Measurements from ENCODE around the gene MFSD6.

DNA sequence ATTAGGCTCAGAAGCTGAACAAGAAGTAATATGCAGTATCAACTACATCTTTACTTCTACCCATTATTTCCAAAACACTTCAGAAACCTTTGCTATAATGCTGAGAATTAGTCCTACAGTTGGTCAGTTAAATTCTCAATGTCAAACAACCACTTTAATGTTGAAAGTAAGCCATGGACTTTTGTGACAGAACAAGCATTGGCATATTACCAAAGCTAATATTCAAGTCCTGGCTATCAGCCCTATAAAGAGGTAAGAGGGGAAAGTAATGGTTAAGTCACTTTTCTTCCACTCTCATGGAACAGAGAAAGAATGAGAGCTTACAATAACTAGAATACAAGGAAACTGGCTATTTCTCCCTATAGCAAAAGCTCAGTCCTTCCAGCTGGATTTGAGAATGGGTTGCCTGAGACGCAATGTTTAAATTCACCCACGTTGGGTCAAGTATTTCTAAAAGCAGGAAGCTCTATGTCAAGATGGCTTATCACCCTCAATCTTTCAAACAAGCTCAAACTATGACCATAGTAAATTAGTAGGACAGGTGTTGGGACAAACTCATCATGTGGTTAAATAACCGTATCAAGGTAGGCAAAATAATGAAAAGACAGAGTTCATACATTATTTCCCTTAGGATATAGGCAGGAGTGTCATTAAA lies 31.4 kb upstream of the MFSD6 start:
- TF ChIP-seq, protein P1, sequence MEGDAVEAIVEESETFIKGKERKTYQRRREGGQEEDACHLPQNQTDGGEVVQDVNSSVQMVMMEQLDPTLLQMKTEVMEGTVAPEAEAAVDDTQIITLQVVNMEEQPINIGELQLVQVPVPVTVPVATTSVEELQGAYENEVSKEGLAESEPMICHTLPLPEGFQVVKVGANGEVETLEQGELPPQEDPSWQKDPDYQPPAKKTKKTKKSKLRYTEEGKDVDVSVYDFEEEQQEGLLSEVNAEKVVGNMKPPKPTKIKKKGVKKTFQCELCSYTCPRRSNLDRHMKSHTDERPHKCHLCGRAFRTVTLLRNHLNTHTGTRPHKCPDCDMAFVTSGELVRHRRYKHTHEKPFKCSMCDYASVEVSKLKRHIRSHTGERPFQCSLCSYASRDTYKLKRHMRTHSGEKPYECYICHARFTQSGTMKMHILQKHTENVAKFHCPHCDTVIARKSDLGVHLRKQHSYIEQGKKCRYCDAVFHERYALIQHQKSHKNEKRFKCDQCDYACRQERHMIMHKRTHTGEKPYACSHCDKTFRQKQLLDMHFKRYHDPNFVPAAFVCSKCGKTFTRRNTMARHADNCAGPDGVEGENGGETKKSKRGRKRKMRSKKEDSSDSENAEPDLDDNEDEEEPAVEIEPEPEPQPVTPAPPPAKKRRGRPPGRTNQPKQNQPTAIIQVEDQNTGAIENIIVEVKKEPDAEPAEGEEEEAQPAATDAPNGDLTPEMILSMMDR (IDR thresholded peaks at IDR 0.05), result no peak
- no peak for TF ChIP-seq MAZ (IDR thresholded peaks at IDR 0.05; ENCODE audit: borderline replicate concordance, low read depth, low read length)
